GM19238 (cell line): ENCODE data around the gene ADCY3.

Experiments
- DNase-seq: peaks from one replicate; pipeline ENCODE4 v3.0.0; 2011; ENCODE audit warnings: low spot score; ENCODE audit not compliant: insufficient read length

ADCY3 gene

DNA sequence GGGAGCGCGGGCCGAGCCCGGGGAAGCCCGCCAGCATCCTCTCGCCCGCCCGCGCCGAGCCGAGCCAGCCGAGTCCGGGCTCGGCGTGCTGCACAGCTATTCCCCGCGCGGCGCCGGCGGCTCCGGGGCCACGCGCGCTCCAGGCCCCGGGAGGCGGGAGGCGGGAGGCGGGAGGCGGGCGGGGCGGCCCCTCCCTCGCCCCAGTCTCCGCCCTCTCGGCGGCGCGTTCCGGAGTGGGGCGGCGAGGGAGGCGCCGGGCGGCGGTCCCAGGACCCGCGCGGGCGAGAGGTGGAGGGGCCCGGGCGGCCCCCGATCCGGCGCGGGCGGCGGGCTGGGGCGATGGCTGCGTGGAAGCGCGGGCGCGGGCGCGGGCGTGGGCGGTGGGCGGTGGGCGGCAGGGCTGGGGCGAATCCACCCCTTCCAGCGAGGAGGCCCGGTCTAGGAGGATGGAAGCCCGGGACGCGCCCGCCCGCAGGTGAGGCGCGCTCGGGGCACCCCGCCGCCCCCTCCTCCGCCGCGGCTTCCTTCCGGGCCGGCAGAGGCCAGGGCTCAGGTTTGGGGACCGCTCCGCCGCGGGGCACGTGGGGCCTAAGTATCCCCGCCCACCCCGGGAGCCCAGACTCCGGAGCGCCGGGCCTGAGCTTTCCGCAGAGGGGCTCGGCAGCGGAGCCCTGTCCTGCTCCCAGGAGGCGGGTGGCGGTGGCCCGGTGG, at the start of gene ADCY3:
Gene ADCY3, minus strand, starts transcription at position 140 of the 711 bp plus-strand sequence. CDS start 1,250 bp downstream, outside the sequence.
- DNase-seq, result peak; percentile 78

DNA sequence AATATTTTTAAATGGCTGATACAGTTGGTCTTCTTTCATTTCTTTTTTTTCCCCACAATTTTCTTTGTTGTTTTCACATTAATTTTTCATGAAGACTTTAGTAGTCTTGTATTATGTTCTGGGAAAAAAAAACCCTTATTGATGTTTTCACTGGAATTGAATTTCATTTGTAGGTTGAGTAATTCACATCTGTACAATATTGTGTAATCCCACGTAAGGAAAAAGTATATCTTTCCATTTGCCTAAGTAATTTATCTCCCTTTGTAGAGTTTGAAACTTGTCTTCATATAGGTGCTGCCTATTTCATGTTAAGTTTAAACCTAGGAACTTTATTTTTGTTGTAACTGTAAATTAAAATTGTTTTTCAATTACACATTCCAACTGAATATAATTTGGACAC, 49.7 kb upstream of the ADCY3 start:
- no peak for DNase-seq

DNA sequence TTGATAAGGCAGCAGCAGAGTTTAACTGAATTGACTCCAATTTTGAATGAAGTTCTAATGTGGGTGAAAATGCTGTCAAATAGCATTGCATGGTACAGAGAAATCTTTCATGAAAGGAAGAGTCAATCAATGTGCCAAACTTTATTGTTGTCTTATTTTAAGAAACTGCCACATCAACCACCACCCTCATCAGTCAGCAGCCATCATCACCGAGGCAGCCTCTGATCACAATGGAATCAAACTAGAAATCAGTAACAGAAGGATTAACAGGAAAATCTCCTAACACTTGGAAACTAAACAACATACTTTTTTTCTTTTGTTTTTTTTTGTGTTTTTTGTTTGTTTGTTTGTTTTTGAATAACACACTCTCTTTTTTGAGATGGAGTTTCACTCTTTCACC, 41.9 kb upstream of the ADCY3 start:
- no peak for DNase-seq

DNA sequence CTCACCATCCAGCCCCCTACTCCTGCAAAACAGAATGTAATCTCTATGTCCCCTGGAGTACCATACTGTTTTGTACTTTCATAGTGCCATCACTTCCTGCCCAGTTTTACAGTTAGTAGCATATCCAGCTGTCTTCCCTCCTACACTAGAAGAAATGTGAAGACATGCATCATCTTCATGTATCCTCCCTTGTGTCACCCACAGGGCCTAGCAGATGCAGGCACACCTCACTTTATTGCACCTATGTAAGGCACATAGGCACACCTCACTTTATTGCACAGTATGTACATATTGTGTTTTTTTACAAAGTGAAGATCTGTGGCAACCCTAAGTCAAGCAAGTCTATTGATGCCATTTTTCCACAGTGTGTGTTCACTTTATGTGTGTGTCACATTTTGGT, 39.7 kb upstream of the ADCY3 start:
- no peak for DNase-seq

DNA sequence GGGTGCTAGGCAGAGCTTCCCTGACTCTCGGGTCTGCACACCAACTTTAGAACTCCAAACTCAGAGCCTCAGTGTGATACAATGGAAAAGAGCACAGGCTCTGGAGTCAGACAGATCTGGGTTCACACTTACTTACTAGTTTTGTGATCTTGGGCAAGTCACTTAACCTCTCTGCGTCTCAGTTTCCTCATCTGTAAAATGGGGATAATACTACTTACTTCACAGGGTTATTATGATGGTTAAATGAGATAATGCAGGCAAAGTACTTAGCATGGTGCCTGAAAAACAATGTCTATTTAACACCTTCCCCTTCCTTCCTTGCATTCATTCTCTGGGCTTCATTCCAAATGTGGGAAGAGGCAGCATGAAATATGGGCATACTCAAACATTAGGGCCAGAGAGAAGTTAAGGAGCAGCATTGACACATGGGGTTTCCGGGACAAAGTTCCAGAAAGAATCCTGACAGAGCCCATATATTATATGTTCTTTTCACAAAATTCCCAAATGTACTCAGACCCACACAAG, 38.4 kb upstream of the ADCY3 start:
- no peak for DNase-seq

DNA sequence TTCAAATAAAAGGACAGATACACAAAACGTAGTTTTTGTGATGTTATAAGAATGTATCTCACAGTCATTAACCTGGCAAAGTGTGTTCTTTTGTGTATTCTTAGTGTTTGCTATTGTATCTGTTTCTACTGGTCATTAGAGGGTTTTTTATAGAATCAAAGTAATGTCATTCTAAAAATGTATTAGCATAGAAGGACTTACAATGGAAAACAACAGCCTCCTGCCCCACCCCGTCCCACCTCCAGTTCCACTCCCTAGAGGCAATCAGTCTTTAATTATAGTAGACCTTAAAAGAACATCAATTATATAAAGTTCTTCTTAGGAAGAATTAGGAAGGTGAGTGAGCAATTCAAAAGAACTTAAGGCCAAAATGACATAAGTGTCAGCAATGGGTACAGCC, 37.9 kb upstream of the ADCY3 start:
- no peak for DNase-seq

DNA sequence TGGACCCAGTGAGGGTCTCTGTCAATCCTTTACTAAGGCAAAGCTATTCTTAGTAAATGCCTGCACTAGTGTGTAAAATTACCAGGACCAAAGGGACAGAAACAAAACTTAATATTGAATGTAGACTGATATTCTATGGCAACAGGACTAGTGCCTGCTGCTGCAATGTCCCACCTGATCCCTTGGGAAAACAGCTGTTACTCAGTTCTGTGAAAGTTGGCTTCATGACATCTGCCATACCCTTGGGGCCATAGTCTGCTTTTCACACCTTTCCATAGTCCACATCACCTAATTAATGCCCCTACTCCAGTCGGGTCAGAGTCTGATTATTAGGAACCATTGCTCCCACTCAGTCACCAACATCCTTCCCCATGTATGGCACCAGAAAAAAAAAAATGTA, 37.2 kb upstream of the ADCY3 start:
- DNase-seq, result no peak

DNA sequence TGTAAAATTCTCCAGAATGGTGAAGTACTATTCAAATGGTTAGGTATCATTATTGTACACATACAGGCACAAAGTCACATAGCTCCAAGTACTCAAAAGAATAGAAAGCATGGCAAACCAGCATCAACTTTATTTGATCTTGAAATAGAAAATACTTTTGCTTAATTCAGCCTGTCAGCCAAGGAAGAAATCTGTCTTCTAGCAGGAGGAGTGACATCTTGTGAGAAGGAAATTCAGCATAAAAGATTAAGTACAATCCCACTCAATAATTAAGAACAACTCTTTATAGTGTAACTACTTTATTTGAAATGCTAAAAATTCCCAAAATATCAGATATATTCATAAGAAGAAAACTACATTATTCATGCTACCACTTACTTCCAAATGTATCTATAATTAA, 35.9 kb upstream of the ADCY3 start:
- DNase-seq, result no peak

DNA sequence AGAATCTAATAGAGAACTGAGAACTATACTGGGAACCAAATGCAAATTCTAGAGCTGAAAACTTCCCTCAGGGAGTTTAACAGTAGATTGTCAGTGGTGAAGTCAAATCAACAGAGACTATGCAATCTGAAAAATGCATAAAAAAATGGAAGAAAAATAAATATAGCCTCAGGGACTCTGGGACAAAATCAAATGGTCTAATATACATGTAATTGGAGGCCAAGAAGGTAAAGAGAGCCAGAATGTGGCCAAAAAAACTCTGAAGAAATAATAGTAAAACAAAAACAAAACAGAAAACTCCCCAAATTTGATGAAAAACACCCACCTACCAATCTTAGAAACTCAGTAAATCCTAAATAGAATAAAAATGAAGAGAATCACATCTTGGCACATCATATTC, 35.2 kb upstream of the ADCY3 start:
- DNase-seq, result no peak

DNA sequence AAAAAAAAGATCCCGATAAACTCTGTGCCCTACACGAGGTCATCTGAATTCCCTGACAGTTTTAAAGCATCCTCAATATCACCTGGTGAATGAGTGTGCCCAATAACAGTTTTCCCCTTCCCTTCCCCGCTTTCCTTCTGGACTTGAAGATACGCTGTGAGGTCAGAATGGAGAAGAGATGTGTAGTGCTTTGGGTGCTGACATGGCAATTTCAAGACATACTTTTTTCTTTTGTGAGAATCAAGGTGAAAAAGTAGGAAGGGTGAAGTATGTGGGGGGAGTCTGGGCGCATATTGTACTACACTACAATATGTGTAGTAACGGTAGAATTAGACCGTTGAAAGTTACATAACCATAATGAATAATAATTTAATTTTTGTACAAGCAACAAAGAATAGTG, 30.1 kb upstream of the ADCY3 start:
- DNase-seq, result no peak

DNA sequence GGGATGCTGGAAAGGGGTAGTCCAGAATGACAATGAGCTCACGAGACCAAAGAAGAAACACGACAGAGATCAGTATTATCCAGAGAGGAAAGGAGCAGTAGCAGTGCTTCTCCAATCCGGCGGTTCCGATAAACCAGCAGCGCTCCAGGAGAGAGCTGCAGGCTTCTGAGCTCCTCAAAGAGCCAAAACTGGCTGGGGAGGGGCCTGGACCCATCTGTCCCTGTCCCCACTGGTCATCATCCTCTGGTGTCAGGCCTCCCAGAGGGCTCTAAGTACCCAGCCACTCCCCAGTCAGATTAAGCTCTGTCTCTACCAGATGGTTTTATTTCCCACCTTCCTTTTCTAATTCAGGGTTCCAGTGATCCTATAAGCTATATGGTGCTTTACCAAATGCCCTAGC, 28.5 kb upstream of the ADCY3 start:
- no peak for DNase-seq

DNA sequence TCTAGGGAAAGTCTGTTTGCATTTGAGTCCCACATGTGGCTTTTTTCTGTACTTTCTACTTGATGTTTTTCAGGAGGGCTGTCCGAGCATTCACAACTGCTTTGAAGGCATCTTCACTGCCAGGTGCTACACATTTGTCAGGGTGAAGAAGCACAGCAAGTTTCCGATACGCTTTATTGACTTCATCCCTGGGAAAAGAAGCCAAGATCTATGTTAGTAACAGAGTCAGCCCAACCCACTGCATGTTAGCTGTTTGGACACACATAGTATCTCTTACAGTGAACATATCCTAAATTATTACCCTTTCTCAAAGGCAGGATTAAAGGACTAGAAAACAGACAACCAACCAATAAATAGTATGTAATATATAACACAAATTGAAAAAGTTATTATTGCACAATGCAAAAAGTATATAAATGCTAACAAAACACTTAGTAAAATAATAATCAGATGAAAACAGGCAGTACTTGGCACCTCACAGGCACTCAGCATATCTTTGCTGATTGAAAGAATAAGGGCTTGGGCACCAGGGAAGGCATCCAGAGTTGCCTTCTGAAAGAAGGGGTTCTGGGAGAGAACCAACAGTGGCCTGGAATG, 27.6 kb upstream of the ADCY3 start:
- no peak for DNase-seq

DNA sequence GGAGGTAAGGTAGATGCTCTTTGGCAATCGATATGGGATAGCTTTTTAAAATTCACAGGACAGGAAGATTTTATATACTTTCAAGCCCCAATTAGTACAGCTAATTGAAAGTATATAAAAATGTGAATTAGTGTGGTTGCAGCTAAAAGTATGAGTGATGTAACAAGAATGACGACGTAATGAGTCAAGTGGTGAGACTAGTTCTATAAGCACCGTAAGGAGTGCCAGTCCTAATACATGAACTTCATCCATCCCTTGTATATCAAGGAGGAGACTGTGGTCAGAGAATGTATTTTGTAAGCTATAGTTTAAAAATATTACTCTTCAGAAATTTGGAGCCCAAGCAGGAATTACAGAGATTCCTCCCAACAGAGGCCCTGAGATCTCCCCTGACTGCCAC, 25.9 kb upstream of the ADCY3 start:
- no peak for DNase-seq

DNA sequence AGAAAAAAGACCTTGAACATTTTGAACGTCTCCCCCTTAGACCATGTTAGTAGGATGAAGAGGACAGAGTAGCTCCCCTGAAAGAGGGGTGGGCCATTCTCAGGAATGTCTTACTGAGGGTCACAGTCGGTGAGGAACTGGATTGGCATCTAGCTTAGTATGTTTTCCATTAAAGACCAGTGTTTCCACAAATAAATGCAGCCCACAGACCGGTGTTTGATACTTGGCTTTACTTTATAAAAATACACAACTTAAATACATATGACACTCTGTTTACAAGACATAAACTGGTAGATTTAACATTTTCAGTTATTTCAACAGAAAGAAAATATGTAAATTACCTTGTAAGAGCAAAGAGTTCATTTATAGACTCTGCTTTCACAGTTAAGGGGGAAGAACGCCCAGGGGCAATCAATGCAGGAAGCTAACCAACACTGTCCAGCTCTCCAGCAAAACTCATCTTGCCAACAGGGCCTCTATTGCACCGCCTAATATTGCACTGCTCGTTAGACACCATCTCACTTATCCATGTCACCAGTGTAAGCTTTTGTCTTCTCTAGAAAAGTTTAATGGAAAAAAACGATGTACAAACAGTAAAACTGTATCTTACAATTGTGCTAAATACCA, 23.5 kb upstream of the ADCY3 start:
- DNase-seq, result no peak

DNA sequence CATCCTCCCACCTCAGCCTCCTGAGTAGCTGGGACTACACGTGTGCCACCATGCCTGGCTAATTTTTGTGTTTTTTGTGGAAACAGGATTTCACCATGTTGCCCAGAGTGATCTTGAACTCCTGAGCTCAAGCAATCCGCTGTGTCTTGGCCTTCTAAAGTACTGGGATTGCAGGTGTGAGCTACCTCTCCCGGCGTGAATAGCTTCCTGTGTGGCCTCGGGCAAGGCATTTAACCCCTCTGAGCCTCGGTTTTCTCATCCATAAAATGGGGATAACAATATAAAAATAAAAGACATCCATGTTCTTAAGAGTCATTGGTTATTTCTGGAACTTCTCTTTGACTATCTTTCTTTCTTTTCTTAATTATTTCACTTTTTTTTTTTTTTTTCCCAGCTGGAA, 19.3 kb upstream of the ADCY3 start:
- no peak for DNase-seq

DNA sequence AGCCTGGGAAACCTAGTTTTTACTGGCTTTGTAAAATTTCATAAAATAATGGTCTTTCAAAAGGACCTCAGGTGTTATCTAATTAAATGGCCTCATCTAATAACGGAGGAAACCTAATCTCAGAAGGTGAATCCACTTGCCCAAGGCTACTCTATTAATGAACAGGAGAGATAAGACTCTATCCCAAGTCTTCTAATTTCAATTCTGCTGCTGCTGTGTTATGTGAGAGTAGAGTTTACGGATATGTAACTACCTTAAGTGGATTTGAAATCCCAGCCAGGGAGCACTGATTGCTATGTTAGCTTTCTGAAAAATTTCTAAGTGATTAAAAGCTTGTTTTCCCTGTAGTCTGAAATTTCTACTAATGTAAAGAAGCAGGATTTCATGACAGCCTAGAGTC, 17.2 kb upstream of the ADCY3 start:
- DNase-seq, result no peak

DNA sequence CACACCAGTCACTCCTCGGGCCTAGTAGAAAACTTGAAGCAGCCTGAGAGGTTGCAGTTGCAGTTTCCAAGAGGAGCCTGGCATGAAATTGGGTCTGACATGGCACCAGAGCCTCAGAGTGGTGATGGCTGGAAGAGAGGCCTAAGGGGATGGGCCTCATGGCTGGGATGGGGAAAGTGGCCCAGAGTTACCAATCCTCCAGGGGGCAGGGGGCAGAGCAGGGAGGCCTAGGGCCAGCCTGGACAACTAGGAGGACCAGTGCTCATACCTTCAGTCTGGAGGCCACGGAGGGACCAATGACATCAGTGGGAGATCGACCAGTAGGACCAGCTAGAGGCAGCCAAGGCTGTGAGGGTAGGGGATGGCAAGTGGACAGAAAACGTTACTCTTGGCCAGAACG, 15.1 kb upstream of the ADCY3 start:
- DNase-seq, result no peak

DNA sequence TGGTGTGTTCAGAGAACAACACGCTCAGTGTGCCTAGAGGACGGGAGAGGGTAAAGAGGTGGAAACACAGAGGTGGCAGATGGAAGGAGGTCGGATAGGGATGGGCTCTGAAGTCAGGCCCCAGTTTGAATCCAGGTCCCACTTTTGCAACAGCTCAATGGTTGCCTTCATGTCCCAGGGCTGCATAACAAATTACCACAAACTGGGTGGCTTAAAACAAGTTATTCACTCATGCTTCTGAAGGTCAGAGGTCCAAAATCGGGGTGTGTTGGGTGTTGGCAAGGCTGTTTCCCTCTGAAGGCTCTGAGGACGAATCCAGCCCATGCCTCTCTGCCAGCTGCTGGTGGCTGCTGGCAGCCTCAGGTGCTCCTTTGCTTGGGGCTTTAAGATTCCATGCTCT, 12.7 kb upstream of the ADCY3 start:
- DNase-seq, result no peak

DNA sequence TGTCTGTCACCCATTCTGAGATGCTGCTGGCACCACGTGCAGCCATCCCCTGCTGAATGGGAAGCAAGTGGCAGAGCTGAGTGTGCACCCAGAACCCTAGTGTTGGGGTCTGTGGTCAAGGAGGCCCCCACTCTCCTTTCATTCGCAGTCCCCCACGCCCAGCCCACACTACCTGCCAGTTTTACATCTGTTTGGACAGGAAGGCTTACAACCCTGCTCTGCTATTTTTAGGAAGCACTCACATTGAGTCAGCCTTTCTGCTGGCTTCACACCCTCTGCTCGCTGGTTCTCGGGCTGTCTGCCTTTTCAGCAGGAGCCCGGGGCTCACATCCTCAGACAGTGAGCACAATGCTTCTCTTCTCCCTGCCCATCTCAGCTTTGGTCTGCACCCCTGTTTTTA, 10.7 kb upstream of the ADCY3 start:
- DNase-seq, result peak; percentile 62

DNA sequence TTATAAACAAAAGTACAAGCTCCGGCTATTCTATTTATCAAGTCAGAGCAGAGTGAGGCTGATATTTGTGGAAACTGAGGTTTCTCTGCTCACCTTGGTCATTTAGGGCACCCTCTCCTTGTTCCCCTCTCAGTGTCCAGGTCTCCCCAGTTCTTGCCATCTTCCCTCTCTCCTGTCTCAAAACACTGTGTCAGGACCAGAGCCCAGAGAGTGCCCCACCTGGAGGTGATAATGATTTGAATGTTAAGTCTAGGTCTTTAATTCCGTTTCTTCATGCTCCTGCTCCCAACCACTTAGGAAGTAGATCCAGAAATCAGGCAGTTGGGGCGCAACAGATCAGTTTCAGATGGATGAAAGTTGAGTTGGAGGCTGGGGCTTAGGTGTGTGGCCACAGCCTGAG, 9.2 kb upstream of the ADCY3 start:
- DNase-seq, result no peak

DNA sequence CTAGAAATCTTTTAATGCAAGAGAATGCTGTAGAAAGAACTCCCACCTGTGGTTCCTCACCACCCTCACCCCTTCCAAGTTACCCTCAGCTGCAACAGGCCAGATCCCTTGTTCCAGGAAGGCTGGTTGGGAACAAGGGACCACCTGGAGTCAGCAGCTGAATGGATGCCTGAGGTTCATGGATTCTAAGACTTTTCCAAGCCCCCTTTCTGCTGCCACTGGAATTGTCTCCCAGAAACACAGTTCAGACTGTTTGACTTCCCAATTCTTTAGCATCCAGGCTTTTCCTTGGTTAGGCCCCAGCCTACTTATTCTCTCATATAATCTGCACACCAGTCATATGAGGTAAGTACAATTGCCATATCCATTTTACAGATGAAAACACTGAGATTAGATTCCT, 8.0 kb upstream of the ADCY3 start:
- DNase-seq, result no peak

DNA sequence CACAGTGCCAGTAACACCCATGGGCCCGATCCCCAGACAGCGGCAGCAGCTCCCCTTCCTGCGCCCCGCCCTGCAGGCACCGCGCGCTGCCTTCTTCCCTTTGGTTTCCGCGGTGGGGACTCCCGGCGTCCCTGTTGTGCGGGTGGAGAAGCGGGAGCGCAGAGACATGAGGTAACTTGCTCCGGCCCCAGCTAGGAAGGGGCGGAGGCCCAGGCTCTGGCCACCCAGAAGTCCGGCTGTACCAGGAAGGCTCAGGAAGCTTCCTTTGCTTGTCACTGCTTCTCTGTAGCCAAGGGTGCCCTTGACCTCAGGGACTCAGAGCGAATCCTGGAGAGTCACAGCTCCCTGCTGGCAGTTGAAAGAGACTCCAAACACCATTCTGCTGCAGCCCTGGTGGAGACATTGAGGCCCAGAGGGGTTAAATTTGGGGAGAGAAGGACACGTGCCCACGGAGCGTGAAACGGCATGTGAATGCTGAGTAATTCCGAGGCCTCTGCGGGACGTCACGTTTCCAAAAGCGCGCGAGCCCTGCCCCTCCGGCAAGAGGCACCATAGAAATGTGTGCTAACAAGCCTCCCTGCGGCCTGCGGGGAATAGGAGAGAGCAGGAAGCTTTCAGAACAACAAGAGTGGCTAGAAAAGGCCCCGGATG, 6.7 kb upstream of the ADCY3 start:
- no peak for DNase-seq
